GM21737 (cell line): ENCODE results near the gene CTLA4.

Source experiments
- ATAC-seq: cut with Tn5 transposase; IDR thresholded peaks from one replicate; pipeline ENCODE4 v1.9.1; 2021; ENCODE audit warnings: mild to moderate bottlenecking, moderate library complexity; ENCODE audit not compliant: unreplicated experiment

CTLA4 gene

DNA sequence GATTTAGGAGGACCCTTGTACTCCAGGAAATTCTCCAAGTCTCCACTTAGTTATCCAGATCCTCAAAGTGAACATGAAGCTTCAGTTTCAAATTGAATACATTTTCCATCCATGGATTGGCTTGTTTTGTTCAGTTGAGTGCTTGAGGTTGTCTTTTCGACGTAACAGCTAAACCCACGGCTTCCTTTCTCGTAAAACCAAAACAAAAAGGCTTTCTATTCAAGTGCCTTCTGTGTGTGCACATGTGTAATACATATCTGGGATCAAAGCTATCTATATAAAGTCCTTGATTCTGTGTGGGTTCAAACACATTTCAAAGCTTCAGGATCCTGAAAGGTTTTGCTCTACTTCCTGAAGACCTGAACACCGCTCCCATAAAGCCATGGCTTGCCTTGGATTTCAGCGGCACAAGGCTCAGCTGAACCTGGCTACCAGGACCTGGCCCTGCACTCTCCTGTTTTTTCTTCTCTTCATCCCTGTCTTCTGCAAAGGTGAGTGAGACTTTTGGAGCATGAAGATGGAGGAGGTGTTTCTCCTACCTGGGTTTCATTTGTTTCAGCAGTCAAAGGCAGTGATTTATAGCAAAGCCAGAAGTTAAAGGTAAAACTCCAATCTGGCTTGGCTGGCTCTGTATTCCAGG lies at the start of gene CTLA4:
Gene CTLA4 (plus strand): TSS at position 211 of the 640 bp plus-strand sequence. CDS start 172 bp downstream, at position 383.
- no peak for ATAC-seq

DNA sequence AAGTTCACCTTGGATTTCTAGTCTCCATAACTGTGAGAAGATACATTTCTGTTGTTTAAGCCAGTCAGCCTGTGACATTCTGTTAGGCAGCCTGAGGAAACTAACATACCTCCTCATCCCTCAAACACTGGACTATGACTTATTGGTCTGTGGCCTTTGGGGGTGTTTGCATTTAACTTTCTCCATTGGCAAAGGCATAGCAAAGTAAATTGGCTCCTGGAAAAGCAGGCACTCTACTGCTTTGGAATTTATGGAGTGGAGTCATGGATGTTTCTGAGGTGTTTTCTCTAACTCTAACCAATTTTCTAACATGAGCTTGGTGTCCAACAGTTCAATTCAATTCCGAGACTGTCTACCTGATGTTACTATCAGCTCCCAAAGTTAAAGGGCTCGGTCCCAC lies 48.9 kb upstream of the CTLA4 start:
- ATAC-seq, result no peak

DNA sequence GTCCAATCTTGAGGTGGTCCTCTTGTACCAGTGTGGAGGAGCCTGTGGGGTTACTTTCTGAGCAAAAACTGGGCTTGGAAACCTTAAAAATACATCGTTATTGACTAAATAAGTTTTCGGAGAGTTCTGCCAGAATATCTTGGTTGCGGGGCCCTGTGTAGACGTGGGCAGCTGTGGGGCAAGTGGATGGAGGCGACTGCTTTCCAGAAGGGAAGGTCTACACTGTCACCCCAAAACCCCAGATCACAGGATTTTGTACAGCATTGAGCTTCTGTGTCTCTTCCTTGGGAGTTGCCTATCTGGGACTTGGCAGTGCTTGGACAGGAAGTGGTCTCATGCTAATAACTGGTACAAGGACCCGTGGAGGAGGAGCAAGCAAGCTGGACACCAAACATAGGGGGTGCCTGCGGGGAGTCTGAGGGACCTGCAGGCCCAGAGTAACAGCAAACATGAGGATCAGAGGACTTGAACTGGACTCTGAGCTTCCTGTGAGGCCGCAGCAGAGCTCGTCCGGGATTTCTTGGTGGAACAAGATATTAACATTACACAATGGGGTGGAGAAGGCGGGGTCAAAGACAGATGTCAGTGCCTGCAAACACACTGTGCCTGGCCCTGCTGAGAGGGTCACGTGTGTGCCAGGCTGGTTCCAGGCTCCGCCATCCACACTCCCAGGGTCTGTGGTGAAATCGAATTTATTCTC lies 48.0 kb upstream of the CTLA4 start:
- no peak for ATAC-seq

DNA sequence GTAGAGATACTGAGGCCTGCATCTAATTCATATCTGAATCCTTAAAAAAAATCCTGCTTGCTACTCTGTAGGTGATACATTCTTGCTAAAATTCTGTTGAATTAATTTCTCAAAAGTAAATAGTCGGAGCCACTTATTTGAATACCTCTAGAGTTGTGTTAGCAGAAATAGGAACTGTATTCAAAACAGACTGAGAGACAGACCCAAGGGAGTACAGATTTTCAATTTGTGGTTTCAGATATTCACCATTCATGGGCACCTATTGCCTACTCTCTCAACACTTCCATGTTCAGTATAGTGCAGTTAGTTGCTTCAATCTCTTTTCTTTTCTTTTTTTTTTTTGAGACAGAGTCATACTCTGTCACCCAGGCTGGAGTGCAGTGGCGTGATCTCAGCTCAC lies 46.6 kb upstream of the CTLA4 start:
- peak; percentile 91 for ATAC-seq

DNA sequence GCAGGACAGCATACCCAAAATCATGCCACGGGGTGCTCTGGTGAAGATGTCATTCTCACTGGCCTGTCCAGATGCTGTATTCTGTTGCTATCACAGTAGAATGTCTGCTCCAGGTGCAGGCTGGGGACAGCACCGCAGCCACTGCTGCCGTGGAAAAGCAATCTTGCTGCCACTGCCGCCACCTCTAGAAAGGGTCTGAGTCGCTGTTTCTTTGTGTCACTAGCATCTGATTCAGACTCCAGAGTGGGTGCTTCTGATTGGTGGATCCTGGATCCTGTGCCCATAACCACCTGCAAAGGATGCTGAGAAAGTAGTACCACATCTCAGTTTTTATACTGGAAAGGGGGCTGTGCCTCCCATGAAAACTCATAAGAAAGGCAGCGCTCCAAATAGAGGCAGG lies 45.3 kb upstream of the CTLA4 start:
- no peak for ATAC-seq

DNA sequence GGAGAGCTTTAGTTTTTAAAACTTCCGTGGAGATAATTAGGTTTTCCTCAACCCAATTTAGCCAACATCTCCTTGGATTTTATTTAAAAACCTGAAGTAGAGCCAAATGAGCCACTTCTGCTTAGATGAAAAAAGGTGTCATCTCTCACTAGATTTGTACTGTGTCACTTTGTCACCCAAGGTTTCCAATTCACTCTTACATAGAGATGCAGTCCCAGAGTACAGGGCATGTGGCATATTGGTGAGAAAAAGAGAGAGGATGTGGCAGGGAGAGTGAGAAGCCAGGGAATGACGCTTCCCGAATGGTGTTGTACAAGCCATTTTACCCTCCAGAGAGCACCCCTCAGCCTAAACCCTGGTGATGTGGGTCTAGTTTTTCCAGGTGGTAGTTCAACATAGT lies 44.4 kb upstream of the CTLA4 start:
- ATAC-seq, result no peak

DNA sequence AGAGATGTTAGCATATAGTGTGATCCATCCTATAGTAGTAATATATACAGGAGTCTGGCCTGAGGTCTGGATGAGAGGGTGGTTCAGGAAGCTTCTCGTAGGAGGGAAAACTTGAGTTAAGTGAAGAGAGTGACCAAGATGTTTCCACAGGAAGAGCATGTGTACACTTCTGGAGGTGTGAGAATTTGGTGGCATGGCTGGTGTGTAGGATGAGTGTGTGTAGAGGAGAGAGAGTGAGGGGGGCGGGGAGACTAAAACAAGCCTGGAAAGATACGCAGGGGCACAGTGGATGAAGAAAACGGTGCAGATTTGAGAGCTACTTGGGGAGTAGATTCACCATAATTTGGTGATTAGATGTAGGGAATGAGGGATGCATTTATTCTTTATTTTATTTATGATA lies 43.5 kb upstream of the CTLA4 start:
- ATAC-seq, result no peak

DNA sequence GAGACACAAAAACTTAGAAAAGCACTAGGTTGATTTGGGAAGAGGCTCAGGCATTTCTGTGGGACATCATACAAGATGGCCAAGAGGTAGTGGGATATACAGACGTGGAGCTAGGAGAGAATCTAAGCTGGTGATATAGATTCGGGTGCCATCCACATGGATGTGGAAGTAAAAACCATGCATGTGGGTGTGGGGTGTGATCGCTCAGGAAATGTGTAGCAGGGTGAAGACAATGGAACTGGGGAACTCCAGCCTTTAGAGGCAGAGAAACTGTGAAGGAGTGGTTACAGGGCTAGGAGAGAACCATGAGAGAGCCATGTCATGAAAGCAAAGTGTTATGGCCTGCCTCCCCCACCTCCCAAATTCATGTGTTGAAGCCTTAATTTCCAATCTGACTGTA lies 43.0 kb upstream of the CTLA4 start:
- no peak for ATAC-seq

DNA sequence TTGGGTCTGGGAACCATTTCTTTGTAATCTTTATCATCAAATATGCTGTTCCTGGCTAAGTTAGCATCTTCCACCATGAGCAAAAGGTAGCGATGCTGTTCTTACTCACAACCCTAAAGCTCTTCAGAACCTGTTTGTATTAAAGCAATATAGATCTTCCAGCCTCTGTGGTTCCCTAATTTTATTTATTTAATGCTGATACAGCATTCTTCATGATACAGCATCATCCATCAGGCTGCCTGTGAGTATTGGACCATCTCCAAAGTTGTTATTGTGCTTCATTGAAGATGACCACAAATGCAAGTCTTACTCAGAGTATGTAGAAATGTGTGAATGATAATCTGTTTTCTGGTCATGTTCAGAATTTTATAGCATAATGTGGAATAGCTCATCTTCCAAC lies 40.9 kb upstream of the CTLA4 start:
- no peak for ATAC-seq

DNA sequence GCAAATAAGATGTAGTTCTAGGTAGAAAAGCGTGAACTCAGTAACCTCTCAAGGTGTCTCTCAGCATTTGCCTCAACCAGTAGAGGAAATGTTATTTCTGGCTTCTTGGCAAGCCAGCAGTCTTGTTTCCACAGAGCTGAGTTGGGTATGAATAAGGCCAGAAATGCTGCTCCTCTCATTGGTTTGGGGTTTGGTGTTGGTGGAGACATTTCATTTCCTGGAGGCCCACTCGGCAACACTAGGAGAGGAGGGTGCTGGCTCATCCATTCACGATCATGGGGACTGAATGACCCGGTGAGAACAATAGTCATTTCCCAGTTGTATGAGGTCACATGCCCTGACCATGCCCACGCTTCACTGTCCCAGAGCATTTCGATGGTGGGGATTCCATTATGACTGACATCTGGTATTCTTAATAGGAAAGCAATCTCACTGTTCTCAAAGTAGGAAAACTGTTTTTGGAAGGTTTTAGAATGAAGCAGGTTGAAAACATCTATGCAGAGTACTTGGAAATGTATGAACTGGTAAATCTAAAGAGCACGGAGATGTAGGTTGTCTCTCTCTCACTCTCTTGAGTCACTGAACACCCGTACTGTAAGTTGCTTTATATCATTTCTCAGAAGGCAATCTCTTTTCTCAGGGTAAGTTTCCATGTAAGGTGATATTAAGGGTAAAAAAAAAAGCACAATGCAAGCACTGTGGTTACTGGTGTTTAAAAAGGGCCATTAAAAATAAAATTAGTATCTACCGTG lies 37.1 kb upstream of the CTLA4 start:
- ATAC-seq, result no peak

DNA sequence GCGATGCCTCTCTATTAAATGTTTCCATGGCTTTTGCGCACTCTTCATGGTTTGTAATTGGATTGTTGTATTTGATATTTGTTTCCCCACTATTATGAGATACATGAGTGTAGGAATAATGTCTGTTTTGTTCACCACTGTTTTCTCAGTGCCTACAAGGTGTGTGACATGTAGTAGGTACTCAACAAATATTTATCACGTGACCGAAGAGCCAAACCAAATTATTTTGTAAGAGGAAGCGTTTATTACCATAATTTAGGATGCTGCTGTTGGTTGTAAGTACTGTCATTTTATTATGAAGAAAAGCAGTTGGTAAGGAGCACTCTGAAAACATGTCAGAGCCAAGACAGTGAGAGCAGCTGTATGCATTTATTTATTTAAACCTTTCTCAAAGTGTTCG lies 32.2 kb upstream of the CTLA4 start:
- ATAC-seq, result no peak

DNA sequence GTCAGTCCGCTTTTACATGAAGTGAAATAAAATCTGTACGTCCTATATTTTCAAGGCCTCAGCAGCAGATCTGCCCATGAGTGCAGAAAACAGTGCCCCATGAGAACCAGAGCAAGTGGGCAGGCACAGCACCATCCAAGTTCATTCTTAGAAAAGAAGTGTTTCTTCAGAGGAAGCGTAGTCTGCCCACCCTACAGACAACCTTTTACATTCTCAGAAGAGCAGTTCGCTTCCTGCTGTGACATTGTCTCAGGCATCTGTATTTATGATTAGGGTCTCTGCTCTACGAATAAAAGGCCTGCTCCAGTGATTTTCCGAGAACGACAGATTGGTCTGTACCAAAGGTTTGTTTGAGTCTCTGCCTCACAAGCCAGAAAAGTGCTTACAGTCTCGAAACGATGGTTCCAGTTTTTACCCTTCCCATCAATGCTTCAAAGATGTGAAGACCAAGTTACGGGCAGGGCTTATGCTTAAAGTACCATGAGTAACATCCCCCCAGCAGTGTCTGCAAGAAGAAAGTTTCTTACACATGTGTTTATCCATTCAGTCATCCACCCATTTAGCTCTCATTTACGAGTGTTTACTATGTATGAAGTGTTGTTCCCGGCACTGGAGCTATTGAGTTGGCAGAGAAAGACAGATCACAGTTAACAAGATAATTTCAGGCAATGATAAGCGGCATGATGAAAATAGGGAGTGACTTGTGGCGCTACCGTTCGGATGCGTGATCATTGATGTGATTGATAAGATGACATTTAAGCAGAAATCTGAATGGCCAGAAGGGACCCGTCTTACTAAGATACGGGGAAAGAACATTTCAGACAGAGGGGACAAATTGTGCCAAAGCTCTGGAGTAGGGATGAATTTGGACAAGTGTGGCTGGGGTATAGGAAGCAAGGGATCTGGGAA lies 31.4 kb upstream of the CTLA4 start:
- ATAC-seq, result no peak

DNA sequence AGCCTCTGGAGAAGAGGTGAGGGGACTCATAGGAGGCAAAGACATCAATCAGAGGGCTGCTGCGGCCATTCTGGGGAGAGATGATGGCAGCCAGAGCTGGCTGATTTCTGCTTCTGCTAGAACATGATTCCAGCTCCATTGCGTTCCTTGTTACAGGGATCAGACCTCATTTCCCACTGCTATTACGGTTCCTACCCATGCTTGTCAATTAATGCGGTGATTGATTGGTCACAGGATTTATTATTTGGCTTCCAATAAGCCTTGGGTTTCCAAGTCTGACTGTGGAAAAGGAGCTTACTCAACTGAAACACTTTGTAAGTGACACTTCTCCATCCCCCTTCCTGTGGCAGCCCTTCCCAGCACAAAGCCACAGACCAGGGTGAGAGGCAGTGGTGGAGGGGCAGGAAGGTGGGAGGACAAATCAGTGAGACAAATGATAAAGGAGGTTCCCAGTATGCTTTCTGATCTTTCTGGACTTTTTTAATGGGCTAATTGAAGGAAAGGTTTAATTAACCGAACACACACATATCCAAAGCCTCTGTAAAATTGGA lies 26.8 kb upstream of the CTLA4 start:
- no peak for ATAC-seq

DNA sequence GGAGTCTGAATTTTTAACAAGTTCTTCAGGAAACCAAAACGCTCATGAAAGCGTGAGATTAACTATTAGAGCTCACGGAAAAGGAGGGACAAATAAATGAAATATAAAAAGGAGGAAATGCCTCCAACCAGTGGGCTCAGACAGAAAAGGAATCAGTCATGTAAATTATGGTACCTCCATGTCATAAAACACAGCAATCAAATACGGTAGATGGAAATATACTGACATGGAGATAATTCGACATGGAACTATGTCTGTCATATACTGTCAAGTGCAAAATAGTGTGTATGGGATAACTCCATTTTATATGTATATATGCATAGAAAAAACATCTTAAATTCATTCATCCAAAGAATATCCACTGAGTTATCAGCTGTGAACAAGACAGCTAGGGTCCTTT lies 25.9 kb upstream of the CTLA4 start:
- ATAC-seq, result no peak

DNA sequence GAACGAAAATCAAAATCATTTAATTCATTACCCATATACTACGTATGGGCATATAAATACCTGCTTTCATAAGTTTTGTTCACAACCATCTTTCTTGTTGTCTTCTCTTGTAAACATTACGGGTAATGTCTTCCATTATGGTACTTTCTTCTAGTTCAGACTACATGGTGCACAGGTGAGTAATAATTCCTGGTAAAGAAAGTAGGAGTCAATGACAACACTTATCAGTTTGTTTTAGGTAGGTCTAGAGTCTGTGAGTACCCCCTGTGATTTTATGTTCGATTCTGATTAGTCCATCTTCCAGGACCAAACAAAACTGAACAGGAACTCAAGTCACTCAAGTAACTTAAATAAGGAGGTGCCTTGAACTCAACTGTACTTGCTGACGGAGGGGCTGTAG lies 25.2 kb upstream of the CTLA4 start:
- ATAC-seq, result no peak

DNA sequence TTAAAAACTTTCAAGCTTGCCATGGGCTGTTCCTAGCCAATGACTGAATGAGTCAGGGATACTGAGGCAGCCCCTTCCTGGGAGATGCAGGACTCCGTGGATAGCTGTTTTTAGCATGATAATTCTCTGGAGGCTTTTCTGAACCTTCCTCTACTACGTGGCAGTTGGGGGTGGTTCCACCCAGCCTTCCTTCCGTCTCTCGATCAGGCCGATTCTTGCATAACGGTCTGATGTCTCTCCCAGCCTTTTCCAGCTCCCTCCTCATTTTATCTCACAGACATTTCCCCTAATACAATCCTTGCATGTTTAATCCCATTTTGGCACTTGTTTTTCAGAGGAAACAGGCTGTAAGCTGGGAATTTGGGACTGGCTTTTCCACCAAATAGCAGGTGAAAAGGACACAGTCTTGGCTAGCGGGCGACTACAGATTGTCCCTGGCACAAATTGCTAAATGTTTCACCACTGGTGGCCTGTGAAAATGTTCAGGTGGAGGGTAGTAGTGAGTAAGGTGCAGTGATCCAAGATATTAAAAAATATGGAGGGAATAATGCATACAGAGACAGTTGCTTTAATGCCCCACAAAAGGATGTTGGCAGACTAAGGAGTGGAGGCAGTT lies 21.0 kb upstream of the CTLA4 start:
- no peak for ATAC-seq

DNA sequence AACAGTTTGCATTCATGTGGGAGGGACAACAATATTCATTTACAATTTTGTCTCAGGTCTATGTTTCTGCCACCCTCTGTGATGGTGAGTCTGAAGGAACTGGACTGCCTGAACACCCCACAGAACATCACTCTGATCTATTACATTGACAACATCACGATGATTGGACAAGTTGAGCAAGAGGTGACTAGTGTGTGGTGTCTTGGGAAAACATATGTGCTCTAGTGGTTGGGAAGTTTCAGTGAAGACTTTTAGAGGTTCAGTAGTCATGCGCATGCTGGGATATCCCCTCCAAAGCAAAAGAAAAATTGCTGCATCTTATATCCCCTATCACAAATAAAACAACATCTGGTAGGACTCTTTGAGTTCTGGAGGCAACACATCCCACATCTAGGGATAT lies 18.6 kb upstream of the CTLA4 start:
- ATAC-seq, result no peak

DNA sequence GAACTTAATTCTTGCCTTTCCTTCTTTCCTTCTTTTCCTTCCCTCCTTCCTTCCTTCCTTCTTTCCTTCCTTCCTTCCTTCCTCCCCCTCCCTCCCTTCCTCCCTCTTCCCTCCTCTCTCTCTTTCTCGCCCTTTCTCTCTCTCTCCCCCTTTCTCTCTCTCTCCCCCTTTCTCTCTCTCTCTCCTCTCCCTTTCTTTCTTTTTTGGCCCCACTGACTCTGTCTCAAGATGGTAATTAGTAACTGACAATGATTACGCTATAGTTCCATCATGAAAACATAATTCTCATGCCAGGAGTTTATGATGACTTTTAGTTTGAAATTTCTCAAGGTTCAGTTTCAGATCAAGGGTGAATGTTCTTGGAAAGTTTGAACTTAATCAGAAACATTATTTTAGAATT lies 14.8 kb upstream of the CTLA4 start:
- ATAC-seq, result no peak

DNA sequence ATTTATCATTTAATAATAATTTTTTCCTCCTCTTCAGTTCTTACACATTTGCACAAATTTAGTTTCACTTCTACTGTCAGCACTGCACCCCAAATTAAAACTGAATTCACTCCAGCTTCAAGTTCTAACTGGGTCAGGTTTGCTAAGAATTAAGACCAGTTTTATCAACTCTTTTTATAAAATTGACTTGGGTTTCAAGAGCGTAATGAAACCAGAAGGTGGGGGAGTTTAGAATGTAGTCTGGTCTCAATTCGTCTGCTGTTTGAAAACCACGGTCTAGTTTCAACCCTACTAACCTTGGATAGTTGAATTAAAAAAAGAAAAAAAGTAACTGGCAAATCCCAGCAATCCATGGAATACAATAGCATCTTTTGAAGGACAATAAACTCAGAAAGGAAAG lies 14.3 kb upstream of the CTLA4 start:
- ATAC-seq, result no peak

DNA sequence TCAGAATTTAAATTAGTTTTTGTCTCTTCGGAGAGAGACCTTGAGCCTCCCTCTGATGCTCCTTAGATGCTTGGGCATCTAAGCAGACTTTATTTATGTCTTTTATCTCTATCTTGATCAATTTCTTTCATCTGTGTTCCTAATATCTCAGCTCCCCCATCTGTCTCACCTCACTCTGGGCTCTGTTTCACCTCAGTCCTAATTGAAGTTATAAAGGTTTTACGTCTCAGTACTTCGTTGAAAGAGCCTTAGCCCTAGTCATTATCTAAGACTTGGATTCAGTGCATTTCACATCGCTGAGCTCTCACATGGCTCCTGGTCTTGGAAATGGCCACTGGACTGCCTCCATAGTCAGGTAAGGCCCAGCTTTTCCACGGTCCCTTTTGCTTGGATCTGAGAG lies 13.8 kb upstream of the CTLA4 start:
- ATAC-seq, result no peak
